Heart right ventricle (tissue), 16 donors: ENCODE results near the gene SNPH. TPM values are rescaled to one million over a fixed set of nuclear protein-coding genes. Genes with fewer than 3 reads are reported as not detected.

Source experiments
- ATAC-seq, 8 donors: fragments of 200-7000 bp; cut with Tn5 transposase; one replicate each; pipeline ENCODE4 v1.9.1; 2020; ENCODE audit warnings: mild to moderate bottlenecking in 8 of 8, moderate library complexity in 8 of 8, moderate number of reproducible peaks in 1 of 8
- DNase-seq, 2 donors: peaks; one replicate each; pipeline ENCODE4 v3.0.0-alpha.2; 2020
- H3K27ac ChIP-seq, 10 donors: fragments of 200-600 bp; sonication (generic) in 2 of 10; one replicate each; pipeline versions ENCODE4 v1.5.0 to v1.8.0; 2020 to 2022; ENCODE audit warnings: mild to moderate bottlenecking in 3 of 10
- H3K27me3 ChIP-seq, 7 donors: fragments of 200-600 bp; one replicate each; pipeline ENCODE4 v1.8.0; 2021 to 2022; ENCODE audit warnings: mild to moderate bottlenecking in 2 of 7
- H3K36me3 ChIP-seq, 9 donors: fragments of 200-600 bp; sonication (generic) in 1 of 9; one replicate each; pipeline versions ENCODE4 v1.5.0 to v1.8.0; 2020 to 2022; ENCODE audit warnings: mild to moderate bottlenecking in 2 of 9
- H3K4me1 ChIP-seq, 9 donors: fragments of 200-600 bp; sonication (generic) in 1 of 9; one replicate each; pipeline versions ENCODE4 v1.5.0 to v1.8.0; 2020 to 2022; ENCODE audit warnings: mild to moderate bottlenecking in 4 of 9
- H3K4me3 ChIP-seq, 10 donors: fragments of 200-600 bp; sonication (generic) in 2 of 10; one replicate each; pipeline versions ENCODE4 v1.5.0 to v1.8.0; 2020 to 2022; ENCODE audit warnings: mild to moderate bottlenecking in 7 of 10, moderate library complexity in 2 of 10
- H3K9me3 ChIP-seq, 11 donors: fragments of 200-600 bp in 10 of 11; sonication (generic) in 2 of 11; one replicate each; pipeline versions ENCODE4 v1.5.0 to v1.8.0; 2013 to 2022; ENCODE audit warnings: mild to moderate bottlenecking in 2 of 11, control low read depth in 1 of 11, moderate library complexity in 1 of 11
- CTCF ChIP-seq, 9 donors: fragments of 200-600 bp; sonication (generic) in 2 of 9; IDR thresholded peaks; one replicate each; pipeline versions ENCODE4 v1.5.0 to v1.8.0; 2021 to 2022; ENCODE audit warnings: antibody characterized with exemption in 9 of 9, mild to moderate bottlenecking in 5 of 9, moderate library complexity in 1 of 9
- WGBS, 2 donors: extraction: QIAGEN DNeasy Blood & Tissue Kit; methylation state at CpG; one replicate each; pipeline ENCODE4 v1.1.7; 2013; ENCODE audit warnings: inconsistent platforms in 1 of 2; 5-methylcytosine and 5-hydroxymethylcytosine counted together
- intact Hi-C, 10 donors: fragments of 100-400 bp; cut with DNase I; formaldehyde crosslinking; loops; one replicate each; pipeline versions ENCODE4 v1.11.1 to v1.14.2; 2022
- polyA plus RNA-seq, 2 donors: library from polyadenylated mRNA; stranded (reverse); fragments of 200-250 nt; gene quantifications; one replicate each; pipeline ENCODE4 v1.2.3, GENCODE V29; 2013
- total RNA-seq, 10 donors: library from RNA; stranded (reverse); fragmentation: NEBNext Ultra II Directional in 3 of 10; extraction: Animal tissue kit (Norgen Biotek cat#: 25700) in 3 of 10; gene quantifications; one replicate each; pipeline versions ENCODE4 v1.2.1 to v1.2.4, GENCODE V29; 2021 to 2023
- donor health status: Arrhythmogenic right ventricular cardiomyopathy.
- donor health status: ischemic (EF 13 %, LVEDD 7.1; RV severe dilation, severe dysfunction).
- donor health status: healthy with polysubstance abuse.
- donor health status: DM: no; HTN: yes; CAD: no.
- donor health status: DM: no; HTN: no; CAD: no.
- donor health status: ischemic (EF 25% LVEDD 6.9; RV normal size, moderate dysfunction).
- donor health status: ischemic (EF 25% LVEDD 5.7; RV mildly dilated, moderate dysfunction).
- donor health status: healthy.
- donor health status: DM: yes; HTN: yes; CAD: no.
- donor health status: Ischemic cardiomyopathy.
- donor health status: ischemic (EF 35%, LVEDD 5.7; RV mildly dilated, moderate dysfunction).
- donor health status: nonischemic (EF 11% LVEDD 7.7; RV severe dilation, severe dysfunction).
- donor health status: DM: yes; HTN: yes; CAD: no.
- donor health status: PGD.
- donor health status: ischemic (EF 29% LVEDD 5.4; RV normal size, mild dysfunction).
- donor health status: nonischemic (EF 23%, LVEDD 6.1; RV moderate dilation, normal function).

The SNPH gene
- total and polyA plus RNA-seq, 12 donors: 1.5 to 14.3 (median 9.9) TPM

DNA sequence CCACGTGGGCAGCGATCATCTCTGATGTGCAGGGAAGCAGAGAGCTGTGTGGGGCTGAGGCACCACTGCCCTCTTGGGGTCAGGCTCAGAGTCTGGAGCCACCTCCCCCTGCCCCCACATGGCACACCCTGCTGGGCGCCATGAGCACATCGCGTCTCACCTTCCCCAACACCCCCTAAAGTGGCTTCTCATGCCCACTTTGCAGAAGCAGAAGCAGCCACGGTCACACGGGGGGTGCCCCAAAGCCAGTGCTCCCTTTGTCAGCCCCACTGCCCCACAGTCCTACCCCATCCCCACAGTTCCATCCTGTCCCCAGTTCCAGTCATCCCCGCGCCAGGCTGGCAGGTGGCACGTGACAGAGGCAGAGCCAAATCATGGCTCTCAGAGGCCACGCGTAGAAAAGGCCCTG lies 43.3 kb downstream of the SNPH start:
- H3K27me3 ChIP-seq: no peaks in the 10 kb centered on the region
- H3K9me3 ChIP-seq: no peaks in the 10 kb centered on the region
- TF ChIP-seq CTCF (IDR thresholded peaks at IDR 0.05): no peak
- 85 to 90% methylated on average over 12 of the region's 12 CpGs for WGBS, 2 donors
- no peak overlapping the region for H3K4me3 ChIP-seq
- intact Hi-C loops: no loop called here
- ATAC-seq (no peak), DNase-seq (no peak)
- H3K4me1 ChIP-seq: peaks cover 0 to 15% (median 13%) of the 10 kb centered on the region in 9 donors
- H3K36me3 ChIP-seq: peaks cover 0 to 23% (median 0%) of the 10 kb centered on the region in 9 donors
- no peak overlapping the region for H3K27ac ChIP-seq

GRCh38 chr20:1310071-1310470 lies 44.0 kb downstream of the SNPH start:
- Histone ChIP-seq H3K27me3 (no peaks in the 10 kb centered on the region), H3K4me3 (no peak overlapping the region), H3K9me3 (no peaks in the 10 kb centered on the region), H3K4me1 (peaks cover 0 to 15% (median 13%) of the 10 kb centered on the region in 9 donors), H3K27ac (no peak overlapping the region), H3K36me3 (peaks cover 0 to 16% (median 0%) of the 10 kb centered on the region in 9 donors)
- 71% methylated on average over 9 of the region's 9 CpGs for WGBS, 2 donors
- no peak for TF ChIP-seq CTCF (IDR thresholded peaks at IDR 0.05)
- intact Hi-C loops: loop anchor here in 4 of 10 donors (5.0 kb wide), 3 partner anchors 82 to 127 kb away; partner anchors contain the start of gene FKBP1A (in 1 of the 4)
- ATAC-seq (no peak), DNase-seq (no peak)

DNA sequence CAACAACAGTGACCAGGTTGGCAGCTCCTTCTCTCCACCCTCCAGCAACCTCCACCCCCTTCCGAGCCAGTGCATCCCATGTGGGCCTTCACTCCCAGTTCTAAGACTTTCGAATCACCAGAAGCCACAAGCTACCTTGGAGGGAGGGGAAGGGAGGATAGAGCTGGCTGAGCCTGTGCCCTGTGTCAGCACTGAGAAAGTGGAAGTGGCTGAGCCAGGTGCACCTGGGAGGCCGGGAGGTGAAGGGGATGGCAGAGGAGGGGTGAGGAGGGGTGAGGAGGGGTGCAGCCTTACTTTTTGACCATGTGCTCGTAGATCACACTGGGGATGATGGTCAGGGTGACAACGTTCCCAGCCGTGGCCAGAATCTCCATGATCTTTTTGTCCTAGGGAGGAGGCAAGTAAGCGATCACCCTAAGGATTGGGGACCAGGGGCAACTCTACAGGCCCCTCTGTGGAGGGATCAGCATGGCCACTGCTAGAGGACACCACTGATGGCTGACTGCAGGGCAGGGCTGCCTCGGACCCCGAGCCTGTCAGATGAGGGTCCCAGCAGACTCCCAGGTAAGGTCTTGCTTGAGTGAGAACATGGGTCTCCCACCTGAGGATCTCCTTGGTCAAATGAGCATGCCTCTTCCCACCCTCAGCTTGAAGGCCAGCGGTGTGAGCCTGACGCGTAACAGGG lies 44.6 kb downstream of the SNPH start:
- no peak for DNase-seq
- Histone ChIP-seq H3K9me3 (no peaks in the 10 kb centered on the region), H3K4me1 (peaks cover 0 to 15% (median 13%) of the 10 kb centered on the region in 9 donors), H3K27ac (no peak overlapping the region), H3K36me3 (peaks cover 0 to 11% (median 0%) of the 10 kb centered on the region in 9 donors), H3K27me3 (no peaks in the 10 kb centered on the region), H3K4me3 (no peak overlapping the region)
- no peak for ATAC-seq
- TF ChIP-seq CTCF (IDR thresholded peaks at IDR 0.05): no peak
- WGBS, 2 donors: 88 to 90% methylated on average over 12 of the region's 12 CpGs
- intact Hi-C loops: loop anchor here in 4 of 10 donors (5.0 kb wide), 3 partner anchors 82 to 127 kb away; partner anchors contain the start of gene FKBP1A (in 1 of the 4)

GRCh38 chr20:1312308-1312707 lies 46.2 kb downstream of the SNPH start:
- no peak for DNase-seq
- TF ChIP-seq CTCF (IDR thresholded peaks at IDR 0.05): no peak
- Histone ChIP-seq H3K4me3 (no peak overlapping the region), H3K27ac (no peak overlapping the region), H3K9me3 (no peaks in the 10 kb centered on the region), H3K4me1 (peaks cover 0 to 15% (median 13%) of the 10 kb centered on the region in 9 donors), H3K27me3 (no peaks in the 10 kb centered on the region), H3K36me3 (no peaks in the 10 kb centered on the region)
- ATAC-seq: no peak
- intact Hi-C loops: loop anchor here in 6 of 10 donors (2.0 to 5.0 kb wide), 6 partner anchors 80 to 128 kb away; partner anchors contain the start of gene FKBP1A (in 1 of the 6)
- WGBS, 2 donors: 93 to 96% methylated on average over 20 of the region's 20 CpGs
